Dermis lymphatic vessel endothelial cell (primary cell): ENCODE data around the gene ATP2B2. TPM values are rescaled to one million over a fixed set of nuclear protein-coding genes. Genes with fewer than 3 reads are reported as not detected.

Source experiments
- total RNA-seq: library from RNA; depleted of rRNA; stranded (reverse); fragments of >200 nt; gene quantifications from 2 replicates; pipeline ENCODE4 v1.2.1, GENCODE V29; 2014

Gene ATP2B2
- total RNA-seq, result not detected in 2 replicates

GRCh38 chr3:10505050-10505790, at the start of gene ATP2B2:
TSS of gene ATP2B2 (minus strand) at chr3:10505586. CDS start at chr3:10449543, 56,043 bp downstream.

GRCh38 chr3:10292505-10293419, 212.6 kb downstream of the ATP2B2 start, which contains the start of gene GHRL:
TSS of gene GHRL (minus strand) at chr3:10292947. CDS start at chr3:10290180, 2,767 bp downstream.

Other genes starting within 250 kb of the ATP2B2 start
- 0.09 and 0.22 TPM in 2 replicates for gene GHRL, start 212.6 kb downstream of the ATP2B2 start, total RNA-seq
- 243 and 262 TPM in 2 replicates for gene SEC13, start 184.5 kb downstream of the ATP2B2 start, total RNA-seq